GM13976 (cell line): ENCODE data around the gene SLC35B2.

Source experiments
- DNase-seq: peaks from one replicate; pipeline ENCODE4 v3.0.0; 2012; ENCODE audit warnings: low spot score
- CTCF ChIP-seq: IDR thresholded peaks from 2 replicates; pipeline ENCODE4 v1.5.1; 2012; ENCODE audit warnings: borderline replicate concordance, mild to moderate bottlenecking; ENCODE audit not compliant: insufficient read depth; ENCODE audit errors: extremely low read depth, missing control alignments, control extremely low read depth
- in situ Hi-C: fragments of 300-500 bp; cut with MboI; formaldehyde crosslinking; loops from one replicate; pipeline ENCODE4 v1.12.0; 2022; ENCODE audit warnings: low sequenced_read_pairs, mixed read lengths, inconsistent platforms; ENCODE audit not compliant: unreplicated experiment

The SLC35B2 gene

GRCh38 chr6:44211284-44211683 lies 46.0 kb downstream of the SLC35B2 start:
- no peak for TF ChIP-seq CTCF
- DNase-seq, result no peak
- in situ Hi-C loops, result no loop called here

- in situ Hi-C loops, result no loop called here
These were observed 49.4 kb downstream of the SLC35B2 start for GRCh38 chr6:44207966-44208365.

More at GRCh38 chr6:44207966-44208365, 49.4 kb downstream of the SLC35B2 start:
- DNase-seq, result no peak
- TF ChIP-seq CTCF, result no peak
